Heart right ventricle (tissue), 16 donors: ENCODE measurements around the gene CLMN. TPM values are rescaled to one million over a fixed set of nuclear protein-coding genes. Genes with fewer than 3 reads are reported as not detected.

Source experiments
- ATAC-seq, 8 donors: fragments of 200-7000 bp; cut with Tn5 transposase; one replicate each; pipeline ENCODE4 v1.9.1; 2020; ENCODE audit warnings: mild to moderate bottlenecking in 8 of 8, moderate library complexity in 8 of 8, moderate number of reproducible peaks in 1 of 8
- DNase-seq, 2 donors: peaks; one replicate each; pipeline ENCODE4 v3.0.0-alpha.2; 2020
- H3K27ac ChIP-seq, 10 donors: fragments of 200-600 bp; sonication (generic) in 2 of 10; one replicate each; pipeline versions ENCODE4 v1.5.0 to v1.8.0; 2020 to 2022; ENCODE audit warnings: mild to moderate bottlenecking in 3 of 10
- H3K27me3 ChIP-seq, 7 donors: fragments of 200-600 bp; one replicate each; pipeline ENCODE4 v1.8.0; 2021 to 2022; ENCODE audit warnings: mild to moderate bottlenecking in 2 of 7
- H3K36me3 ChIP-seq, 9 donors: fragments of 200-600 bp; sonication (generic) in 1 of 9; one replicate each; pipeline versions ENCODE4 v1.5.0 to v1.8.0; 2020 to 2022; ENCODE audit warnings: mild to moderate bottlenecking in 2 of 9
- H3K4me1 ChIP-seq, 9 donors: fragments of 200-600 bp; sonication (generic) in 1 of 9; one replicate each; pipeline versions ENCODE4 v1.5.0 to v1.8.0; 2020 to 2022; ENCODE audit warnings: mild to moderate bottlenecking in 4 of 9
- H3K4me3 ChIP-seq, 10 donors: fragments of 200-600 bp; sonication (generic) in 2 of 10; one replicate each; pipeline versions ENCODE4 v1.5.0 to v1.8.0; 2020 to 2022; ENCODE audit warnings: mild to moderate bottlenecking in 7 of 10, moderate library complexity in 2 of 10
- H3K9me3 ChIP-seq, 11 donors: fragments of 200-600 bp in 10 of 11; sonication (generic) in 2 of 11; one replicate each; pipeline versions ENCODE4 v1.5.0 to v1.8.0; 2013 to 2022; ENCODE audit warnings: mild to moderate bottlenecking in 2 of 11, control low read depth in 1 of 11, moderate library complexity in 1 of 11
- CTCF ChIP-seq, 9 donors: fragments of 200-600 bp; sonication (generic) in 2 of 9; IDR thresholded peaks; one replicate each; pipeline versions ENCODE4 v1.5.0 to v1.8.0; 2021 to 2022; ENCODE audit warnings: antibody characterized with exemption in 9 of 9, mild to moderate bottlenecking in 5 of 9, moderate library complexity in 1 of 9
- WGBS, 2 donors: extraction: QIAGEN DNeasy Blood & Tissue Kit; methylation state at CpG; one replicate each; pipeline ENCODE4 v1.1.7; 2013; ENCODE audit warnings: inconsistent platforms in 1 of 2; 5-methylcytosine and 5-hydroxymethylcytosine counted together
- intact Hi-C, 10 donors: fragments of 100-400 bp; cut with DNase I; formaldehyde crosslinking; loops; one replicate each; pipeline versions ENCODE4 v1.11.1 to v1.14.2; 2022
- polyA plus RNA-seq, 2 donors: library from polyadenylated mRNA; stranded (reverse); fragments of 200-250 nt; gene quantifications; one replicate each; pipeline ENCODE4 v1.2.3, GENCODE V29; 2013
- total RNA-seq, 10 donors: library from RNA; stranded (reverse); fragmentation: NEBNext Ultra II Directional in 3 of 10; extraction: Animal tissue kit (Norgen Biotek cat#: 25700) in 3 of 10; gene quantifications; one replicate each; pipeline versions ENCODE4 v1.2.1 to v1.2.4, GENCODE V29; 2021 to 2023
- donor health status: Arrhythmogenic right ventricular cardiomyopathy.
- donor health status: ischemic (EF 13 %, LVEDD 7.1; RV severe dilation, severe dysfunction).
- donor health status: healthy with polysubstance abuse.
- donor health status: DM: no; HTN: yes; CAD: no.
- donor health status: DM: no; HTN: no; CAD: no.
- donor health status: ischemic (EF 25% LVEDD 6.9; RV normal size, moderate dysfunction).
- donor health status: ischemic (EF 25% LVEDD 5.7; RV mildly dilated, moderate dysfunction).
- donor health status: healthy.
- donor health status: DM: yes; HTN: yes; CAD: no.
- donor health status: Ischemic cardiomyopathy.
- donor health status: ischemic (EF 35%, LVEDD 5.7; RV mildly dilated, moderate dysfunction).
- donor health status: nonischemic (EF 11% LVEDD 7.7; RV severe dilation, severe dysfunction).
- donor health status: DM: yes; HTN: yes; CAD: no.
- donor health status: PGD.
- donor health status: ischemic (EF 29% LVEDD 5.4; RV normal size, mild dysfunction).
- donor health status: nonischemic (EF 23%, LVEDD 6.1; RV moderate dilation, normal function).

The CLMN gene
- total and polyA plus RNA-seq, 12 donors = 2.6 to 14.5 (median 5.9) TPM

GRCh38 chr14:95330591-95331370 lies 11.1 kb upstream of the CLMN start:
- intact Hi-C loops = no loop called here
- DNase-seq (no peak), ATAC-seq (no peak)
- Histone ChIP-seq H3K36me3 (no peaks in the 10 kb centered on the region), H3K27me3 (peaks cover 0 to 14% (median 5%) of the 10 kb centered on the region in 7 donors), H3K27ac (no peak overlapping the region), H3K4me3 (no peak overlapping the region), H3K9me3 (peaks cover 0 to 11% (median 0%) of the 10 kb centered on the region in 11 donors), H3K4me1 (no peaks in the 10 kb centered on the region)
- TF ChIP-seq CTCF (IDR thresholded peaks at IDR 0.05) = no peak
- WGBS, 2 donors = 90 to 91% methylated on average over 20 of the region's 20 CpGs

DNA sequence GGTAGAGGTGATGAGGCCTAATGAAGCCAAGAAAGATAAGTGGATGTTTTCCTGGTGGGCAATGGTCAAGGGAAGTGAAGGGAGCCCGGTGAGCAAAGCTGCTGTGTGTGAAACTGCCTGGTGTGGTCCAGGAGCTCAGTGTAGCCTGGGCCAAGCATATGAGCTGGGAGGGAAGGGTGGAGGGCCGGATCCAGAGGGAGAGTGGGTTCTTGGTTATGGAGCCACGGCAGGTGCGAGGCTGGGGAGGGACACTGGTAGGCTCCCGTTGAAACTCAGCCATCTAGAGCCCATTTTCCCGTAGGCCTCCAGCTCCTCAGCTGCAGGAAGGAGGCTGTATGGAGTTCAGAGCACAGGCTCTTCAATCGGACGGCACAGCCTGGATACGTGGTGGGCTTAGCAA lies 10.2 kb upstream of the CLMN start:
- no peak for TF ChIP-seq CTCF (IDR thresholded peaks at IDR 0.05)
- peaks cover 0 to 7% (median 0%) of the 10 kb centered on the region in 11 donors for H3K9me3 ChIP-seq
- no peak for DNase-seq
- H3K4me3 ChIP-seq = no peak overlapping the region
- 91 to 92% methylated on average over 9 of the region's 9 CpGs for WGBS, 2 donors
- no peaks in the 10 kb centered on the region for H3K4me1 ChIP-seq
- intact Hi-C loops = loop anchor here in 1 of 10 donors (10.0 kb wide), 1 partner anchor 95 kb away; no protein-coding TSS in a partner anchor
- H3K36me3 ChIP-seq = no peaks in the 10 kb centered on the region
- ATAC-seq = no peak
- peaks cover 0 to 14% (median 5%) of the 10 kb centered on the region in 7 donors for H3K27me3 ChIP-seq
- no peak overlapping the region for H3K27ac ChIP-seq

GRCh38 chr14:95328729-95329503 lies 9.2 kb upstream of the CLMN start:
- intact Hi-C loops = loop anchor here in 1 of 10 donors (10.0 kb wide), 1 partner anchor 96 kb away; no protein-coding TSS in a partner anchor
- H3K36me3 ChIP-seq = no peaks in the 10 kb centered on the region
- TF ChIP-seq CTCF (IDR thresholded peaks at IDR 0.05) = no peak
- DNase-seq = no peak
- H3K4me1 ChIP-seq = no peaks in the 10 kb centered on the region
- H3K4me3 ChIP-seq = no peak overlapping the region
- no peaks in the 10 kb centered on the region for H3K9me3 ChIP-seq
- peaks cover 0 to 14% (median 5%) of the 10 kb centered on the region in 7 donors for H3K27me3 ChIP-seq
- 80 to 82% methylated on average over 13 of the region's 13 CpGs for WGBS, 2 donors
- H3K27ac ChIP-seq = no peak overlapping the region
- ATAC-seq = no peak

GRCh38 chr14:95327558-95328374 lies 8.1 kb upstream of the CLMN start:
- no peak overlapping the region for H3K27ac ChIP-seq
- H3K27me3 ChIP-seq = peaks cover 0 to 14% (median 5%) of the 10 kb centered on the region in 7 donors
- 88 to 92% methylated on average over 13 of the region's 13 CpGs for WGBS, 2 donors
- peaks cover 0 to 6% (median 0%) of the 10 kb centered on the region in 9 donors for H3K4me1 ChIP-seq
- no peak for ATAC-seq
- no peak for DNase-seq
- intact Hi-C loops = loop anchor here in 1 of 10 donors (10.0 kb wide), 1 partner anchor 97 kb away; no protein-coding TSS in a partner anchor
- no peak for TF ChIP-seq CTCF (IDR thresholded peaks at IDR 0.05)
- H3K9me3 ChIP-seq = no peaks in the 10 kb centered on the region
- no peaks in the 10 kb centered on the region for H3K36me3 ChIP-seq
- no peak overlapping the region for H3K4me3 ChIP-seq
